Measurements from ENCODE around the gene GPR137. TPM values are rescaled to one million over a fixed set of nuclear protein-coding genes. Genes with fewer than 3 reads are reported as not detected.

Gene GPR137
- total and polyA plus RNA-seq, 9 of the 15 experiments (the other 6 are each of a cell fraction or from before 2014, with no cell fraction given), result 0.32 to 26.7 (median 10.7) TPM

DNA sequence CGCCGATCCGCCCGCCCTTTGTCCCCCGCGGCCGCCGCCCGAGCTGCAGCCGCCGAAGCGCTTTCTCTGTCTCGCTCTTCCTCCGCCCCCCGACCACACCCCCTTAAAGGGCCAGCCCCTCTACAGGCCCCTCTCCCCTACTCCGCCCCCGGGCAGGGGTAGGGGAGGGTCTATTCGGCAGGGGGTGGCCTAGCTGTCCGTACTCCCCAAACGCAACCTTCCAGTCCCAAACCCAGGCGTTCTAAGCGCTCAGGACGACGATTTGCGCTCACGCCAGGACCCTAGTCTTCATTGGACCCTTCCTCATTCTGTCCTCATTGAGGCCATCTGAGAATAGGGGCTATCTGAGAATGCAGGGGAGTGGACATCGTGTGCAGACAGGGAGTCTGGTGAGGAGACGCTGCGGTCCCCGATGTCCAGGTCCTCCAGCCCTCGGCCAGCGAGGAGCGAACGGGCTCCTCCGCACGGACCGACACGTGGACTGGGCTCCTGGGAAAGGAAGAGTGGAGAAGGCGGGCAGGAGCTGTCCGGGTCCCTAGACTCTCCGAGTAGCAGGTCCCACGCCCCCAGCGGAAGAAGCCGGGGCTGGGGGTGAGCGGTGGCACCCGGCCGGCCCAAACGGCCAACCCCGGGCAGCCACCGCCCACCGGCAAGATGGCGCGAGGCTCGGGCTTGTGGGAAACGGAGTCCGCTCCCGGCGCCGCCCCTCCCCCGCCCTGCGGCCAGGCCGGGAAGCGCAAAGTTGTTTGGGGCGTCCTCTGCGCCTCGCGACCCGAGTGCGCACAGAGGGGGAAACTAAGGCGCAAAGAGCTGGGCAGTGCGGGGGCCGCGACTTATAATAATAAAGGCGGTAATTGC, 38.5 kb upstream of the GPR137 start, which contains the start of gene PPP1R14B (continued):
- TF ChIP-seq SREBF2 (CRISPR knock-in tag; IDR thresholded peaks at IDR 0.05) (no peak), TAF1 (IDR thresholded peaks at IDR 0.05; ENCODE audit: control insufficient read depth, extremely low read depth, insufficient read depth, low read length, severe bottlenecking) (peak; percentile 45), CREB5 (CRISPR knock-in tag; IDR thresholded peaks at IDR 0.05) (no peak), DIDO1 (tag; IDR thresholded peaks at IDR 0.05; ENCODE audit: low read depth) (no peak), ZNF407 (IDR thresholded peaks at IDR 0.05; ENCODE audit: low read depth) (no peak), NUFIP1 (IDR thresholded peaks at IDR 0.05; ENCODE audit: partially characterized antibody) (no peak), PKNOX1 (IDR thresholded peaks at IDR 0.05) (peak; percentile 24; the same call in 1 of the 2 replicates), ZNF79 (CRISPR knock-in tag; IDR thresholded peaks at IDR 0.05; ENCODE audit: low read depth) (no peak), STAG1 (CRISPR knock-in tag; IDR thresholded peaks at IDR 0.05; ENCODE audit: borderline replicate concordance) (no peak), STAT5B (CRISPR knock-in tag; IDR thresholded peaks at IDR 0.05) (no peak), CSDE1 (IDR thresholded peaks at IDR 0.05) (no peak)
- TF ChIP-seq, protein P1, sequence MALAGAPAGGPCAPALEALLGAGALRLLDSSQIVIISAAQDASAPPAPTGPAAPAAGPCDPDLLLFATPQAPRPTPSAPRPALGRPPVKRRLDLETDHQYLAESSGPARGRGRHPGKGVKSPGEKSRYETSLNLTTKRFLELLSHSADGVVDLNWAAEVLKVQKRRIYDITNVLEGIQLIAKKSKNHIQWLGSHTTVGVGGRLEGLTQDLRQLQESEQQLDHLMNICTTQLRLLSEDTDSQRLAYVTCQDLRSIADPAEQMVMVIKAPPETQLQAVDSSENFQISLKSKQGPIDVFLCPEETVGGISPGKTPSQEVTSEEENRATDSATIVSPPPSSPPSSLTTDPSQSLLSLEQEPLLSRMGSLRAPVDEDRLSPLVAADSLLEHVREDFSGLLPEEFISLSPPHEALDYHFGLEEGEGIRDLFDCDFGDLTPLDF (CRISPR knock-in tag; IDR thresholded peaks at IDR 0.05), result peak; percentile 74
- TF ChIP-seq, protein P2, sequence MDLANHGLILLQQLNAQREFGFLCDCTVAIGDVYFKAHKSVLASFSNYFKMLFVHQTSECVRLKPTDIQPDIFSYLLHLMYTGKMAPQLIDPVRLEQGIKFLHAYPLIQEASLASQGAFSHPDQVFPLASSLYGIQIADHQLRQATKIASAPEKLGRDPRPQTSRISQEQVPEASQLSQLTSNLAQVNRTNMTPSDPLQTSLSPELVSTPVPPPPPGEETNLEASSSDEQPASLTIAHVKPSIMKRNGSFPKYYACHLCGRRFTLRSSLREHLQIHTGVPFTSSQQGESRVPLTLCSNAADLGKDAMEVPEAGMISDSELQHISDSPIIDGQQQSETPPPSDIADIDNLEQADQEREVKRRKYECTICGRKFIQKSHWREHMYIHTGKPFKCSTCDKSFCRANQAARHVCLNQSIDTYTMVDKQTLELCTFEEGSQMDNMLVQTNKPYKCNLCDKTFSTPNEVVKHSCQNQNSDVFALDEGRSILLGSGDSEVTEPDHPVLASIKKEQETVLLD (IDR thresholded peaks at IDR 0.05), result peak; percentile 70; the same call in 1 of the 2 replicates
